Panc1 (cell line): ENCODE data around the gene HSD3B2. TPM values are rescaled to one million over a fixed set of nuclear protein-coding genes. Genes with fewer than 3 reads are reported as not detected.

Experiments used
- ATAC-seq: fragments of 200-7000 bp; cut with Tn5 transposase; 2 replicates; pipeline ENCODE4 v1.9.1; 2020; ENCODE audit warnings: mild to moderate bottlenecking, moderate library complexity
- BruUV-seq: library from RNA; stranded (reverse); fragments of 400-500 nt; replicated peaks from 2 replicates; lab custom pipeline; 2021; lab: Mats Ljungman, UMichigan
- CTCF ChIA-PET: fragments of 300-600 bp; sonication (Branson Sonifier 250); formaldehyde crosslinking; loops from one replicate; lab custom pipeline; 2022; ENCODE audit warnings: antibody characterized with exemption; lab: Charles Lee
- POLR2A ChIA-PET: fragments of 300-600 bp; sonication (Branson Sonifier 250); formaldehyde crosslinking; loops from one replicate; lab custom pipeline; 2022; ENCODE audit warnings: antibody characterized with exemption; lab: Charles Lee
- DNase-seq: peaks from one replicate; pipeline ENCODE4 v3.0.0-alpha.2; 2010; ENCODE audit warnings: low read depth, low spot score
- H3K27ac ChIP-seq: 2 replicates; pipeline ENCODE4 v1.5.1; 2011; ENCODE audit warnings: mild to moderate bottlenecking, low read length, inconsistent platforms
- H3K27me3 ChIP-seq: fragments of 200-500 bp; sonication (Bioruptor generic); 2 replicates; pipeline ENCODE4 v1.6.0; 2014; ENCODE audit warnings: low read length, inconsistent platforms; ENCODE audit not compliant: control insufficient read depth, insufficient read depth
- H3K36me3 ChIP-seq: fragments of 200-500 bp; sonication (Bioruptor generic); 2 replicates; pipeline ENCODE4 v1.5.1; 2014; ENCODE audit warnings: inconsistent platforms, mild to moderate bottlenecking, low read length, moderate library complexity; ENCODE audit not compliant: control insufficient read depth, insufficient read depth
- H3K4me1 ChIP-seq: 2 replicates; pipeline ENCODE4 v1.5.1; 2011; ENCODE audit warnings: inconsistent platforms, mild to moderate bottlenecking, low read length, moderate library complexity; ENCODE audit not compliant: control insufficient read depth, insufficient read depth
- H3K4me3 ChIP-seq, 2 experiments: 2 replicates each; pipeline ENCODE4 v1.5.1; 2011 to 2012; ENCODE audit warnings: low read depth in 2 of 2, low read length in 2 of 2, mild to moderate bottlenecking in 2 of 2, inconsistent platforms in 1 of 2, moderate library complexity in 1 of 2
- H3K9me3 ChIP-seq: fragments of 200-500 bp; sonication (Bioruptor generic); 2 replicates; pipeline ENCODE4 v1.5.1; 2014; ENCODE audit warnings: low read depth, mild to moderate bottlenecking, inconsistent platforms, low read length, moderate library complexity; ENCODE audit not compliant: control insufficient read depth, insufficient read depth
- CTCF ChIP-seq: fragments of 450-650 bp; IDR thresholded peaks from 2 replicates; pipeline ENCODE4 v1.5.1; 2017; ENCODE audit warnings: mild to moderate bottlenecking
- POLR2AphosphoS5 ChIP-seq: IDR thresholded peaks from 2 replicates; pipeline ENCODE4 v1.6.1; 2012; ENCODE audit warnings: mild to moderate bottlenecking, low read depth, low read length, moderate library complexity
- REST ChIP-seq, 2 experiments: IDR thresholded peaks; 2 replicates each; pipeline ENCODE4 v1.6.1; 2011 to 2012; ENCODE audit warnings: low read depth in 2 of 2, control low read depth in 1 of 2, low read length in 1 of 2, mild to moderate bottlenecking in 1 of 2, moderate library complexity in 1 of 2; ENCODE audit not compliant: insufficient read depth in 1 of 2
- SIN3A ChIP-seq: IDR thresholded peaks from 2 replicates; pipeline ENCODE4 v1.6.1; 2012; ENCODE audit warnings: low read depth, mild to moderate bottlenecking, low read length, moderate library complexity, borderline replicate concordance; ENCODE audit not compliant: insufficient read depth
- TCF7L2 ChIP-seq: IDR thresholded peaks from 2 replicates; pipeline ENCODE4 v1.6.1; 2011; ENCODE audit warnings: mild to moderate bottlenecking, low read depth, low read length, inconsistent platforms
- in situ Hi-C: cut with HindIII; loops from 2 replicates; pipeline ENCODE4 v1.10.0; 2016; ENCODE audit warnings: low sequenced_read_pairs, low pct_unique_long_range_greater_than_20kb
- intact Hi-C: fragments of 100-400 bp; cut with micrococcal nuclease; formaldehyde crosslinking; loops from one replicate; pipeline ENCODE4 v1.10.0; 2022; ENCODE audit not compliant: unreplicated experiment
- total RNA-seq: library from RNA; stranded (reverse); gene quantifications from one replicate; pipeline ENCODE4 v1.2.1, GENCODE V29; 2021; ENCODE audit not compliant: unreplicated experiment

HSD3B2 gene
- total RNA-seq, 1 experiment from 2014 or later = 1.2 TPM

- no TSS peak for BruUV-seq
- ChIA-PET CTCF (interaction anchor here (0.6 kb wide), 1 partner anchor 37 kb away, joined by 3 read pairs; no protein-coding TSS in a partner anchor), POLR2A (no interaction called here)
- in situ Hi-C loops = no loop called here
- intact Hi-C loops = no loop called here
- no peak for ATAC-seq
- Histone ChIP-seq H3K36me3 (no peaks in the 10 kb centered on the region), H3K27ac (no peak overlapping the region), H3K4me3 (no peak overlapping the region), H3K4me1 (no peaks in the 10 kb centered on the region), H3K9me3 (no peaks in the 10 kb centered on the region), H3K27me3 (peaks cover 3% of the 10 kb centered on the region; the same call in 1 of the 2 replicates)
- TF ChIP-seq TCF7L2 (no peak), SIN3A (no peak), REST (IDR thresholded peaks at IDR 0.05; ENCODE audit: insufficient read depth in 1 of 2, low read depth in 2 of 2, low read length in 1 of 2) (no peak), POLR2AphosphoS5 (no peak), CTCF (no peak)
- DNase-seq = no peak
Observed at GRCh38 chr1:119416006-119416640, 1.2 kb downstream of the HSD3B2 start.

- POLR2A ChIA-PET = no interaction called here
- Histone ChIP-seq H3K4me1 (no peaks in the 10 kb centered on the region), H3K36me3 (no peaks in the 10 kb centered on the region), H3K9me3 (no peaks in the 10 kb centered on the region), H3K4me3 (no peak overlapping the region), H3K27me3 (peaks cover 3% of the 10 kb centered on the region; the same call in 1 of the 2 replicates), H3K27ac (no peak overlapping the region)
- BruUV-seq = no TSS peak
- DNase-seq (no peak), ATAC-seq (no peak)
- TF ChIP-seq REST (IDR thresholded peaks at IDR 0.05; ENCODE audit: insufficient read depth in 1 of 2, low read depth in 2 of 2, low read length in 1 of 2) (no peak), SIN3A (no peak), POLR2AphosphoS5 (no peak), CTCF (no peak), TCF7L2 (no peak)
- CTCF ChIA-PET = no interaction called here
- in situ Hi-C loops = no loop called here
- intact Hi-C loops = no loop called here
Observed at GRCh38 chr1:119419109-119419508, 4.2 kb downstream of the HSD3B2 start.
